Nephron progenitor cell (in vitro differentiated cells): ENCODE data around the gene CASQ2.
A peak's percentile ranks its signal among the peaks of the same experiment; 100 is the strongest.

Experiments
- DNase-seq: peaks from one replicate; pipeline ENCODE4 v3.0.0; 2021
- H3K27ac Mint-ChIP-seq: 2 replicates; pipeline ENCODE4 v1.8.0; 2021; ENCODE audit warnings: mild to moderate bottlenecking, moderate library complexity, mixed read lengths
- H3K27me3 Mint-ChIP-seq: 2 replicates; pipeline ENCODE4 v1.8.0; 2021; ENCODE audit warnings: mild to moderate bottlenecking, low read depth, mixed read lengths; ENCODE audit not compliant: poor library complexity
- H3K36me3 Mint-ChIP-seq: 2 replicates; pipeline ENCODE4 v1.8.0; 2021; ENCODE audit warnings: low read depth, mixed read lengths
- H3K4me1 Mint-ChIP-seq: 2 replicates; pipeline ENCODE4 v1.8.0; 2021; ENCODE audit warnings: mixed read lengths
- H3K4me3 Mint-ChIP-seq: 2 replicates; pipeline ENCODE4 v1.8.0; 2021; ENCODE audit warnings: mild to moderate bottlenecking, moderate library complexity, mixed read lengths
- H3K9me3 Mint-ChIP-seq: 2 replicates; pipeline ENCODE4 v1.8.0; 2021; ENCODE audit warnings: mild to moderate bottlenecking, moderate library complexity, mixed read lengths
- CTCF ChIP-seq: fragments of 200-600 bp; sonication (generic); IDR thresholded peaks from 2 replicates; pipeline ENCODE4 v1.5.0; 2021; ENCODE audit warnings: antibody characterized with exemption

The CASQ2 gene

GRCh38 chr1:115677182-115677555, 91.3 kb downstream of the CASQ2 start:
- H3K9me3 Mint-ChIP-seq = no peaks in the 10 kb centered on the region
- DNase-seq = no peak
- H3K27ac Mint-ChIP-seq = peak overlapping the region; percentile 91

GRCh38 chr1:115676498-115677181, 91.9 kb downstream of the CASQ2 start:
- Mint-ChIP-seq H3K4me1 (peaks cover 89% of the 10 kb centered on the region), H3K36me3 (peaks cover 26% of the 10 kb centered on the region), H3K27ac (peak overlapping the region; percentile 91), H3K9me3 (no peaks in the 10 kb centered on the region), H3K27me3 (no peaks in the 10 kb centered on the region), H3K4me3 (no peak overlapping the region)
- no peak for DNase-seq
- TF ChIP-seq CTCF = no peak

More at GRCh38 chr1:115677182-115677555, 91.3 kb downstream of the CASQ2 start:
- Mint-ChIP-seq H3K36me3 (peaks cover 28% of the 10 kb centered on the region), H3K4me1 (peaks cover 83% of the 10 kb centered on the region), H3K27me3 (no peaks in the 10 kb centered on the region), H3K4me3 (no peak overlapping the region)
- TF ChIP-seq CTCF = no peak

- Mint-ChIP-seq H3K9me3 (peaks cover 11% of the 10 kb centered on the region), H3K27me3 (no peaks in the 10 kb centered on the region), H3K4me3 (no peak overlapping the region), H3K36me3 (peaks cover 39% of the 10 kb centered on the region), H3K4me1 (peaks cover 74% of the 10 kb centered on the region), H3K27ac (peak overlapping the region; percentile 95)
- TF ChIP-seq CTCF = no peak
- DNase-seq = no peak
These were observed 96.1 kb downstream of the CASQ2 start for GRCh38 chr1:115672224-115673009.

- peak; percentile 28 for DNase-seq
- TF ChIP-seq CTCF = no peak
- Mint-ChIP-seq H3K36me3 (peaks cover 46% of the 10 kb centered on the region), H3K9me3 (peaks cover 11% of the 10 kb centered on the region), H3K4me1 (peaks cover 68% of the 10 kb centered on the region), H3K4me3 (peak overlapping the region; percentile 40), H3K27me3 (no peaks in the 10 kb centered on the region), H3K27ac (peak overlapping the region; percentile 95)
These were observed 97.2 kb downstream of the CASQ2 start for GRCh38 chr1:115671176-115671934.

GRCh38 chr1:115670476-115671175, 97.9 kb downstream of the CASQ2 start:
- peaks cover 44% of the 10 kb centered on the region for H3K36me3 Mint-ChIP-seq
- H3K27ac Mint-ChIP-seq = peak overlapping the region; percentile 95
- peak; percentile 38 for DNase-seq
- peak overlapping the region; percentile 32 for H3K4me3 Mint-ChIP-seq
- no peaks in the 10 kb centered on the region for H3K27me3 Mint-ChIP-seq
- peaks cover 68% of the 10 kb centered on the region for H3K4me1 Mint-ChIP-seq
- no peak for TF ChIP-seq CTCF
- peaks cover 11% of the 10 kb centered on the region for H3K9me3 Mint-ChIP-seq
